COR-L47 (cell line): Measurements from ENCODE around the gene APBB1.
A peak's percentile ranks its signal among the peaks of the same experiment; 100 is the strongest.

Experiments used
- DNase-seq: peaks from one replicate; lab custom pipeline; 2025; lab: John Stamatoyannopoulos, UW

APBB1 gene

DNA sequence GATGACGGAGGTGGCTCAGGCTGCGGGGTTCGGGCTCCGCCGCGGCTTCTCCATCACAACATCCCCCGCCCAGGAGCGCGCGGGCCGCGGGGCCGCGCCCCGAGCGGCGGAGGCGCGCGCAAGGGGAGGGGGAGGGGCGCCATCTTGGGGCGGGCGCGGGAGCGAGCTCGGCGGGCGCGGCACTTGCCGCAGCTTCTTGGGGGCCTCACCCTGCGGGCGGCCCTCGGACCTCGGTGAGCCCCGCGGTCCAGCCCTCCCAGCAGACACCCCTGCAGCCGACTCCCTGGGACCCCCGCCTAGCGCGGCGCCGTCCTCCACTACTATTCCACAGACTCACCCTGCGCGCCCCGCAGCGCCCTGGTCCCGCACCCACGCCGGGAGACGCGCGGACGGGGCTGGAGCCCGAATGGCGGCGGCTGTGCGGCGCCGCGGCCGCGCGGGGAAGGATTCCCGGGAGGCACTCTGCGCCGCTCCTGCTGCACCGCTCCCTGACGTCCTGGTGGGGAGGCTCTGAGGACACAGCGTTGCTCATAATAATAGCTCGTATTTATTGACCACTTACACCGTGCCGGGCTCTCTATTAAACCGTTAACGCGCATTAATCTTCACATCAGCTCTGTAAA, at the start of gene APBB1:
Gene APBB1 (minus strand): TSS at position 86 of the 623 bp plus-strand sequence. CDS start 7,747 bp downstream, outside the sequence.
- DNase-seq: peak; percentile 59

DNA sequence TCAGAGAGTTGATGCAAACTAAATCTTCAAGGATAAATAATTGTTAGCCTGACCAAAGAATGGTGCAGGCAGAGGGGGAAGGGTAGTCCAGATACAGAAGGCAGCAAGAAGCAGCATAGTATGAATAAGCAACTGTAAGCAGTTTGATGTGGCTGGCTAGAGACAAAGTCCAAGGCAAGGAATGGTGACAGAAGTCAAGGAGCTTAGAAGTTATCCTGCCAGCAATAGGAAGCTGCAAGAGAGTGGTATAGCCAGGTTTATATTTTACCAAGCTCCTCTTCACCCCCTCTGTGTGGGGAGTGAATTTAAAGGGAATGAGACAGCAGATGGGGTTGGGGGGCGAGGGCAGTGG, 40.2 kb upstream of the APBB1 start:
- DNase-seq: no peak

GRCh38 chr11:6458352-6459098, 39.6 kb upstream of the APBB1 start:
- no peak for DNase-seq

GRCh38 chr11:6457581-6458320, 38.9 kb upstream of the APBB1 start:
- DNase-seq: no peak

- no peak for DNase-seq
Observed at GRCh38 chr11:6456361-6457073, 37.6 kb upstream of the APBB1 start.

DNA sequence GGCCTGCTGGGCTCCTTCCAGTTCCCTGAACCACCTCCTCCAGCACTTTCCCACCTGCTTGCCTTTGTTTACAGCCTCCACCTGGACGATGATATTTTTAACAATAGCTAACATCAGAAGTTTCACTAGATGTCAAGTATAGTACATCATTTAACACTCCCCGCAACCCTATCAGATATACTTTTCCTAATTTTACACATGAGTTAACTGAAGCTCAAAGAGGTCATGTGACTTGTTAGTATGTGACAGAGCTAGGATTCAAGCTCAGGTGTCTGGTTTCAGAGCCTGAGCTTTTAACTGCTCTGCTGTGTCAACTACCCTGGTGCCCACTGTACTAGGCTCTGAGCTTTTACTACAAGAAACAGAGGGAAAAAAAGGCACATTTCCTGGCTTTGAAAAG, 36.2 kb upstream of the APBB1 start:
- DNase-seq: no peak

- no peak for DNase-seq
Observed at GRCh38 chr11:6453152-6453551, 34.3 kb upstream of the APBB1 start.

- DNase-seq: no peak
Observed at GRCh38 chr11:6452219-6452618, 33.3 kb upstream of the APBB1 start.

DNA sequence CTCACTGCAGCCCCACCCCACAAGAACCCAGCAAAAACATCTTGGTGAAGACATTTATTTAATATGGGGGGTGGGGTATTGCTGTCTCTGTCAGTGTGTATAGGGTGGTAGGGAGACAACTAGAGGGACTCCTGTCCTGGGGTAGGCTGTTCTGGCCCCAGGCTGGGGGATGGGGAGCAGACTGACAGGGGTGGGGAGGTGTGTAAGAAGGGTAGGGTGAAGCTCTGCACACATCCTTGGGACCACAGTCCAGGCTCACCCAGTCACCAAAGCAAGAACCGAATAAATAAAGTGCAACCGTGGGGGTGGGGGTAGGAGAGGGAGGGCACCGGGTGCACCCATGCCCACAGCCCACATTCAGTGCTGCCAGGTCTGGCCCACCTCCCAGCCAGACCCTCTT, 29.7 kb upstream of the APBB1 start:
- no peak for DNase-seq

DNA sequence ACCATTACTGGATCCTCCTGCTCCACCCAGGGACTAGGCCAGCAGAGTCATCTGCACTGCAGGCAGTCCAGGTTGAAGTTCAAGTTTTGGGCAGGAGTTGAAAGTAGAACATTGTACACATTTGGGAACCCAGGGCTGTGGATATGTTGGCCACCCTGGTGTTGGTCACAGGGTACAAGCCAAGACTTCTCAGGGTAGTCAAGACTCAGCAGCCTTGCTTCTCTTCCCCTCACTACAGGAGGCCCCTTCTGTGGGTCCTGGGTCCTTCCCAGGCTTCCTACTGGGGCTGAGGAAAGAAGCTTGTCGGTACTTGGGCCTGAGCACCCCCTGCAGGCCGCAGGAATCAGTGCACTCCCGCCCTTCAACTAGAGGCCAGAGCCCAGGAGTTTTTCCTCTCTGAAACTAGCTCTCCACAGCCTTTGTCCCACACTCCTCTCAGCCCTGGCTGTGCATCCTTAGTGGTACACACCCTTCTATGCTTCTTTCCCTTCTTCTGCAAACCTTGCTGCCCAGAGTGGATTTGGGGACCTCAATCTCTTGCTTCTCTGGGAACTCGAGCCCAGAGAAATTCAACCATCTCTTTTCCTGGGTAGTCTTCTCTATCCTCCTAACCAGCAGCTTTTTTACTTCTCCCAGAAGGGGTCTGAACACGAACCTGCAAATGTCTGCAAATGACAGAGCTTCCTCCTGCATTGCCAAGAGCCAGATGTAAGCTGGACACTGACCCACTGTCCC, 24.5 kb upstream of the APBB1 start:
- DNase-seq: no peak

- no peak for DNase-seq
Observed at GRCh38 chr11:6442441-6442840, 23.5 kb upstream of the APBB1 start.

- no peak for DNase-seq
Observed at GRCh38 chr11:6440906-6441358, 22.0 kb upstream of the APBB1 start, which contains the start of gene HPX. HPX (minus strand) TSS chr11:6440987; CDS start chr11:6440963, 24 bp downstream.

- peak; percentile 39 for DNase-seq
Observed at GRCh38 chr11:6438979-6439571, 20.2 kb upstream of the APBB1 start.

DNA sequence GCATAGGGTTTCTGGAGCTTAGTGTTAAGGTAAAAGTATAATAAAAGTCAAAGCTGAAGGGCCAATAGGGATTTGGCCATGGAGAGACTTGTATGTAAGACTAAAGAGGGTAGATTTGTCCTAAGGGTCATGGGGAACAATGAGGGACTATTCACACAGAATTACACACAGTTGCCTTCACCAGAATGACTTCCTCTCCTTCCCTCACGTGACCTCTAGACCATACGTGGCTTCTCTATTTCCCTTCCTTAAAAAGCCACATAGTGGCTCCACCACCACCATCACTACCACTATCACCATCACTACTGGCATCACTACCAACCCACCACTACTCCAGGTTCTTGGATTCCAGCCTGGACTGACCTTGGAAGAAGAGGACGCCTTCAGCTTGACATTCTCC, 19.1 kb upstream of the APBB1 start:
- DNase-seq: no peak

DNA sequence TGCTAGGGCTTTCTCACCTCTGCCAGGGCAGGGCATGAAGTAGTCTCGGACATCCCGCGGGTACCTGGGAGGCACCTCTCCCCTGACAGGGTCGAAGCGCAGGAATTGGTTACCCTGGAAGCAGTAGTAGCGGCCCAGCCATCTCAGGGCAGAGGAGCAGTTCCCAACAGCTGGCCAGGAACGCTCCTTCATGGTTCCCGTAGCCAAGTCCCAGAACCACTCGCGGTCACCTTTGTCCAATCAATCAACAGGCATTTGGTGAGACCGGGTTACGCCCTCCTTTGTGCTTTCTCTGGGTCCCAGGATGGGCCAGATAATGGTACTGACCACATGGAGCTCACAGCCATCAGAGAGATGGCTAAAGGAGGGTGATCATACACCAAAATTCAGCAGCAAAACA, 18.5 kb upstream of the APBB1 start:
- DNase-seq: no peak

- DNase-seq: no peak
Observed at GRCh38 chr11:6433998-6434660, 15.2 kb upstream of the APBB1 start.

DNA sequence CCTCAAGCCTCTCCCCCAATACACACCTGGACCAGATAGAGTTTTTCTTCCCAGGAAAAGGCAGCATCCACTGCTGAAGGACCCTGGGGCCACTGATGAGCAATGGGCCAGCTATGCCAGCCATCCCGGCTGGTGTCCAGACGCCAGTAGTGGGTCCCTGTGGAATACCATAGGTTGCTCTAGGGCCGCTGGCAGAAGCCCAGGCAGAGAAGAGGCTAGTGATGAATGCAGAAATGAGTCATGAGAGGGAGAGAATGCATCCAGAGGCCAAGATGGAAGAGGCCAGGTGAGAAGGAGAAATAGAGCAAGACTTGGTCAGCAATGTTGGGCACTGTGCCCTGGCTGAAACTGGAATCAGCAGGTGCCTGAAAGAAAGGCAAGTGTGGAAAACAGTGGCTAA, 13.0 kb upstream of the APBB1 start:
- no peak for DNase-seq

- DNase-seq: no peak
Observed at GRCh38 chr11:6427516-6427915, 8.6 kb upstream of the APBB1 start.

DNA sequence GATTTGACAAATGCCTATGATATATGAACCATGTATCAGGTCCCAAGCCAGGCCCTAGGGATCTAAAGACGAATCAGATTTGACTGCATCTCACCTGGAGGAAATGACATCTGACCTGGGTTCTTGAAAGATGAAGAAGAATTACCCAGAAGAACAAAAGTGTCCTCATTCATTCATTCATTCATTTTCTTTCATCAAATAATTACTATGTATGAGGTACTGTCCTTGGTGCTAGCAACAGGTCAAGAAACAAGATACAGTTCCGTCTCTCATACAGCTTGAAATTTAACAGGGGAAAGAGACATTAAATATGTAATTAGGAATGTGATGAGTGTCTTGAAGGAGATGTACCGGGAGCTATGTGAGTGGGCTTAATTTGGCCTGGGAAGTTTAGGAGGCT, 1.8 kb upstream of the APBB1 start:
- DNase-seq: no peak

DNA sequence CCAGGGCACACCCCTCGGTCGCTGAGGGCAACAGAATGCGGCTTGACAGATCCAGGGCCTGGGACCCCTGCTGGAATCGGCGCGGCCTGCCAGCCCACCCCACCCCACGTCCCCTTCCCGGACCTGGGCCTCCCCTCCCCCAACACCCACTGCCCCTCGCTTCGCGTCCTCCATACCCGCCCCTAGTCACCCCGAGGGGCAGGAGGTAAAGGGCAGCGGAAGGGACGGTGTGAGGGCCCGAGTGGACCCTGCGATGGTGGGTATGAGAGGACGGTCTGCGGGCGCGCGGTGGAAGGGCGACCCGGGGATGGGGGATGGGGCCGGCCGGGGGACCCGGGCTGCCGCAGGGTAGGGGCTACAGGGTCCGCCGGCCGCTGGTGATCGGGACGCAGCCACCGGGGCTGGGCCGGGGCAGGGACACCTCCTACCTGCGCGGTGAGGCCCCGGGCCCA, 311 bp downstream of the APBB1 start:
- DNase-seq: no peak
